NCI-H446 (cell line): ENCODE results near the gene CYP46A1.

Experiments used
- DNase-seq, 2 experiments: peaks; one replicate each; lab custom pipeline; 2025; lab: John Stamatoyannopoulos, UW

Gene CYP46A1

GRCh38 chr14:99729991-99730875 lies 46.1 kb downstream of the CYP46A1 start:
- peak in 1 of 2 experiments; percentile 66 for DNase-seq

GRCh38 chr14:99730876-99731546 lies 46.9 kb downstream of the CYP46A1 start:
- DNase-seq: no peak

- DNase-seq: no peak
Measured at GRCh38 chr14:99731547-99732435, 47.7 kb downstream of the CYP46A1 start.

GRCh38 chr14:99732436-99733210 lies 48.5 kb downstream of the CYP46A1 start:
- no peak for DNase-seq

- DNase-seq: no peak
Measured at GRCh38 chr14:99733211-99733539, 49.1 kb downstream of the CYP46A1 start.

- DNase-seq: no peak
Measured at GRCh38 chr14:99733540-99734405, 49.7 kb downstream of the CYP46A1 start.

- DNase-seq: peak in 1 of 2 experiments; percentile 36
Measured at GRCh38 chr14:99734406-99735051, 50.4 kb downstream of the CYP46A1 start.

- no peak for DNase-seq
Measured at GRCh38 chr14:99735189-99736135, 51.4 kb downstream of the CYP46A1 start.

GRCh38 chr14:99736603-99737371 lies 52.7 kb downstream of the CYP46A1 start:
- no peak for DNase-seq

- no peak for DNase-seq
Measured at GRCh38 chr14:99737451-99737951, 53.4 kb downstream of the CYP46A1 start.

GRCh38 chr14:99737956-99738667 lies 54.0 kb downstream of the CYP46A1 start:
- DNase-seq: no peak

- no peak for DNase-seq
Measured at GRCh38 chr14:99740411-99740810, 56.3 kb downstream of the CYP46A1 start.

GRCh38 chr14:99741227-99741976 lies 57.3 kb downstream of the CYP46A1 start:
- no peak for DNase-seq

- DNase-seq: no peak
Measured at GRCh38 chr14:99742074-99742473, 58.0 kb downstream of the CYP46A1 start.

- DNase-seq: no peak
Measured at GRCh38 chr14:99742509-99743487, 58.7 kb downstream of the CYP46A1 start.
